Thoracic aorta (tissue), 2 donors: ENCODE results near the gene BRAT1. TPM values are rescaled to one million over a fixed set of nuclear protein-coding genes. Genes with fewer than 3 reads are reported as not detected.

Experiments used
- ATAC-seq: fragments of 150-250 bp; one replicate; pipeline ENCODE4 v1.8.0; 2017; ENCODE audit warnings: low read depth; ENCODE audit not compliant: insufficient number of reproducible peaks, low FRiP score
- DNase-seq: peaks from one replicate; pipeline ENCODE4 v3.0.0-alpha.2; 2020; ENCODE audit warnings: low spot score
- H3K27ac ChIP-seq, 2 donors: fragments of 200-600 bp; sonication (generic); 1 replicate in 1 of 2; 2 replicates in 1 of 2; pipeline ENCODE4 v1.5.1; 2016; ENCODE audit warnings: mild to moderate bottlenecking in 2 of 2, moderate library complexity in 2 of 2
- H3K27me3 ChIP-seq: fragments of 200-600 bp; sonication (generic); replicated peaks from 2 replicates; pipeline ENCODE4 v1.6.0; 2016; ENCODE audit warnings: mild to moderate bottlenecking; ENCODE audit not compliant: insufficient read depth
- H3K36me3 ChIP-seq: fragments of 200-600 bp; sonication (generic); one replicate; pipeline ENCODE4 v1.5.1; 2016
- H3K4me1 ChIP-seq, 2 donors: fragments of 200-600 bp; sonication (generic); 1 replicate in 1 of 2; 2 replicates in 1 of 2; pipeline versions ENCODE4 v1.5.1 to v1.6.0; 2016; ENCODE audit warnings: low read depth in 2 of 2, mild to moderate bottlenecking in 1 of 2; ENCODE audit not compliant: control insufficient read depth in 1 of 2
- H3K4me3 ChIP-seq: fragments of 200-600 bp; sonication (generic); 2 replicates; pipeline ENCODE4 v1.5.1; 2016; ENCODE audit warnings: mild to moderate bottlenecking
- H3K9me3 ChIP-seq: fragments of 200-600 bp; sonication (generic); 2 replicates; pipeline ENCODE4 v1.5.1; 2016
- total RNA-seq, 2 donors: library from RNA; depleted of rRNA; stranded (reverse); fragments of >200 nt; gene quantifications; one replicate each; pipeline versions ENCODE4 v1.1.0 to v1.2.3, GENCODE V29; 2016
- TF ChIP-seq, protein P1 (sequence below): fragments of 200-600 bp; sonication (generic); IDR thresholded peaks from one replicate; pipeline ENCODE4 v1.5.1; 2019; ENCODE audit warnings: antibody characterized with exemption

BRAT1 gene
- total RNA-seq, 2 donors from 2014 or later: 28.8 to 43.6 TPM

DNA sequence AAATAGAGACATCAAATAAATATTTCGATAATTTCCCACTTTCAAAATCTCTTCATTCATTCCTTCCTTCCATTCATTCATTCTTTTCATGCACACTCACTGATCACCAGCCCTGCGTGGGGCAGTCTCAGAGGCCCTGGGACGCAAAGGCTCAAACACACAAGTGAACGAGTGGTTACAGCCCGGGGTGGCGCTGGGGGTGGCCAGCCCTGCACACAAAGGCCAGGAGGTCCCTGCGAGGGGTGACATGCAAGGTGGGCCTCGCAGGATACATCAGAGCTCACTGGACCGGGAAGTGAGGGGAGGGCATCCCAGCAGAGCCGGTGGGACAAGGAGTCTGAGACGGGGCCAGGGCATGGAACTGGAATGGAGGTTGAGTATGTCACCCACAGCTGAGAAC lies 46.6 kb upstream of the BRAT1 start:
- H3K4me1 ChIP-seq: peaks cover 3 to 22% of the 10 kb centered on the region in 2 donors
- peaks cover 9% of the 10 kb centered on the region for H3K36me3 ChIP-seq
- no peak for DNase-seq
- TF ChIP-seq, protein P1, sequence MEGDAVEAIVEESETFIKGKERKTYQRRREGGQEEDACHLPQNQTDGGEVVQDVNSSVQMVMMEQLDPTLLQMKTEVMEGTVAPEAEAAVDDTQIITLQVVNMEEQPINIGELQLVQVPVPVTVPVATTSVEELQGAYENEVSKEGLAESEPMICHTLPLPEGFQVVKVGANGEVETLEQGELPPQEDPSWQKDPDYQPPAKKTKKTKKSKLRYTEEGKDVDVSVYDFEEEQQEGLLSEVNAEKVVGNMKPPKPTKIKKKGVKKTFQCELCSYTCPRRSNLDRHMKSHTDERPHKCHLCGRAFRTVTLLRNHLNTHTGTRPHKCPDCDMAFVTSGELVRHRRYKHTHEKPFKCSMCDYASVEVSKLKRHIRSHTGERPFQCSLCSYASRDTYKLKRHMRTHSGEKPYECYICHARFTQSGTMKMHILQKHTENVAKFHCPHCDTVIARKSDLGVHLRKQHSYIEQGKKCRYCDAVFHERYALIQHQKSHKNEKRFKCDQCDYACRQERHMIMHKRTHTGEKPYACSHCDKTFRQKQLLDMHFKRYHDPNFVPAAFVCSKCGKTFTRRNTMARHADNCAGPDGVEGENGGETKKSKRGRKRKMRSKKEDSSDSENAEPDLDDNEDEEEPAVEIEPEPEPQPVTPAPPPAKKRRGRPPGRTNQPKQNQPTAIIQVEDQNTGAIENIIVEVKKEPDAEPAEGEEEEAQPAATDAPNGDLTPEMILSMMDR: no peak
- no peaks in the 10 kb centered on the region for H3K27me3 ChIP-seq
- H3K9me3 ChIP-seq: no peaks in the 10 kb centered on the region
- H3K4me3 ChIP-seq: no peak overlapping the region
- no peak for ATAC-seq
- no peak overlapping the region for H3K27ac ChIP-seq

DNA sequence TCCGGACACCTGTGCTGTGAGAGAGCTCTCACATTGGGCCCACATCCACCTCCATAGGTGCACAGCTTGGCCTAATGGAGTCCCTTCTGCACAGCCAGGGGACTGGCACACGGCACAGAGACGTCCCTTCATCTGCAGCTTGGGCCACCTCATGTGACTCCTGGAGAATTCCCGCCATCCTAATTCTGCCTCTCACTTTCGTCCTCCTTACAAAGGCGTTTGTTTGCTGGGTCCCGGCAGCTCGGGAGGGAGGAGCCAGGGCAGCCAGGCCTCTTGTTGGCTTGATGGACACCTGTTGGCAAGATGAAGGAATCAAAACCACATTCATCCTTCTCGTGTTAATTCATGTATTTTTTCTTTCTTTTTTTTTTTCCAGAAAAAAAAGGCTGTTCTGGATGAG lies 45.7 kb upstream of the BRAT1 start:
- peaks cover 0 to 15% of the 10 kb centered on the region in 2 donors for H3K4me1 ChIP-seq
- DNase-seq (no peak), ATAC-seq (no peak)
- no peaks in the 10 kb centered on the region for H3K27me3 ChIP-seq
- no peak overlapping the region for H3K27ac ChIP-seq
- H3K9me3 ChIP-seq: no peaks in the 10 kb centered on the region
- no peak overlapping the region for H3K4me3 ChIP-seq
- H3K36me3 ChIP-seq: peaks cover 9% of the 10 kb centered on the region
- TF ChIP-seq, protein P1: no peak

DNA sequence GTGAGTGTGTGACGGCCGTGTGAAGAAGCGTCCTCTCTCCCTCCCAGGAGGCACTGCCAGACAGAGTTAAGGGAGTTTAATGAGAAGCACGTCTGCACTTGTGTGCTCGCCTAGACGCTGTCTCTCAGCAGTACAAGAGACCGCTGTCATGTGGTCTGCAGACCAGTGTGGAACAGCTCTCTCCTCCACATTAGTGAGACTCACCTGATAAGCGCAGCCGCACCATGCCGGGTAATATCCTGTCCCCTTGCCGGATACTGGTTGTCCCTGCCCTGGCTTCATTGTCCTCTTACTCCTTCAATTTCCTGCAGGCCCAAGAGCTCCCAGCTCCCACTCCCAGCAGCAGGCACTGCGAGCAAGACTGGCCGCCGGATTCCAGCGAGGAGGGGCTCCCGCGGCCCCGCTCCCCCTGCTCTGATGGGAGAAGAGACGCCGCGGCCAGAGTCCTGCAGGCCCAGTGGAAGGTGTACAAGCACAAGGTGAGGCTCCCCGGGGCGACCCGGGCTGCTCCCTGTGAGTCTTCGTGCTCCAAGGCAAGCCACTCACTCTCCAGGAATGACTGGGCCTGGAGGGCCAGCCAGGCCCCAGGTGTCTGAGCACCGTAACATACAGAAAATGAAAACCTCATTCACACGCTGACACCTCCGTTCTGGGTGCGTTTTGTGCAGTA lies 43.0 kb upstream of the BRAT1 start:
- Histone ChIP-seq H3K27ac (no peak overlapping the region), H3K4me3 (no peak overlapping the region), H3K9me3 (no peaks in the 10 kb centered on the region), H3K4me1 (peaks cover 0 to 15% of the 10 kb centered on the region in 2 donors), H3K36me3 (peaks cover 9% of the 10 kb centered on the region), H3K27me3 (no peaks in the 10 kb centered on the region)
- no peak for DNase-seq
- no peak for ATAC-seq
- TF ChIP-seq, protein P1: no peak

DNA sequence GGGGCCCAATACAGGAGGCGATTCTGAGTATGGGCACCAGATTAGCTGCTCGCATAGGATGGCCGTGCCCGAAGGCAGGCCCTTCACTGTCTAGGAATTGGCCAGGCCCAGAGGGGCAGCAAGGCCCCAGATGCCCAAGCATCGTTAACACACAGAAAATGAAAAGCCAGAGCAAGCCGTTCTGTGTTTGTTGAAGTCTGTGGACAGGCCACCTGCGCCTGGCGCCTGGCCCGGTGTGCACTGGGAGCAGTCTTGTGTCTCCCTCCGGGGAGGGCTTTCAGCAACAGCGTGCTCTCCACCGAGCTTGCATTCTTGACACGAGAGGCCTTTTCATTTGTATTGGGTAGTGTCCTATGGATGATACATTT lies 41.9 kb upstream of the BRAT1 start:
- Histone ChIP-seq H3K9me3 (no peaks in the 10 kb centered on the region), H3K27me3 (no peaks in the 10 kb centered on the region), H3K36me3 (peaks cover 12% of the 10 kb centered on the region), H3K27ac (no peak overlapping the region), H3K4me1 (peaks cover 0 to 15% of the 10 kb centered on the region in 2 donors), H3K4me3 (no peak overlapping the region)
- TF ChIP-seq, protein P1: no peak
- DNase-seq (no peak), ATAC-seq (no peak)

DNA sequence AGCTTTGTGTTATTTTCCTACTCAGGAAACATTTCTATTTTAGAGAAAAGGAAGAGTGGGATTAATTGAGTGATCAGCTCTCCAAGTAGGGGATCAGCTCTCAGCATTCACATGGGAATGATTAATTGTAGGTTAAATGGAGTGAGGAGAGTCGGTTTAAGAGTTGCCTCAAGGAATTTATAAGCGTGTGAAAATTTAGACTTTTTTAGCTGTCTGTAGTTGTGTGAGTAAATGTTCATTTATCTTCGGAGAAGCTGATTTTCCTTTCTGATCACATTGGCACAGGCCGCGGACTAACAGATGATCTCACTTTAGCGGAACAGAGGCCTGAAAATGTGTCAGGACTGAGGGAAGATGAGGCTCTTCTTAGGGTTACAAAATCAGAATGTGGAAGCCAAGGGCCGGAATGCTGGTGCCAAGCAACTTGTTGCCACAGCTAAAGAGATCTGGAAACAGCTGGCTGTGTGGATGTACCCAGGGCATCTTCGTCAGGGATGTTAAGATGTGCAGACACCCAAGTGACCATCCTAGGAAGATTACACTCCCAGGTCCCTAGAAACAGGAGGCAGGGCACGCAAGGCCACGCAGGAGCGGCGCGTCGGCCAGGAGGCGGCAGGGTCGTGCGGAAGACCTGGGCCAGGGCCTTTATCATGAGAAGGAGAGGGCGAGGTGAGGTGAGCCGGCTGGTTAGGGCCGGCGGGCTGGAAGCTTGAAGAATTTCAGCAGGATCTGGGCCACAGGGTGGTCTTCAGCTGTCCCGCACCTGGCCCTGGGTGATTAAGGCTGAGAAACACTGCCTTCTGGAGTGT lies 41.3 kb upstream of the BRAT1 start:
- Histone ChIP-seq H3K36me3 (peaks cover 17% of the 10 kb centered on the region), H3K4me1 (peaks cover 0 to 15% of the 10 kb centered on the region in 2 donors), H3K4me3 (no peak overlapping the region), H3K9me3 (no peaks in the 10 kb centered on the region), H3K27me3 (no peaks in the 10 kb centered on the region), H3K27ac (no peak overlapping the region)
- DNase-seq: no peak
- TF ChIP-seq, protein P1: no peak
- ATAC-seq: no peak
